HS-27A (cell line): ENCODE measurements around the gene PRDM16.

Experiments used
- DNase-seq: peaks from one replicate; pipeline ENCODE4 v3.0.0-alpha.2; 2012; ENCODE audit warnings: low read depth, missing footprints

Gene PRDM16

GRCh38 chr1:3373700-3374405 lies 304.9 kb downstream of the PRDM16 start:
- DNase-seq = no peak

- DNase-seq = no peak
Measured at GRCh38 chr1:3375245-3375644, 306.2 kb downstream of the PRDM16 start.

DNA sequence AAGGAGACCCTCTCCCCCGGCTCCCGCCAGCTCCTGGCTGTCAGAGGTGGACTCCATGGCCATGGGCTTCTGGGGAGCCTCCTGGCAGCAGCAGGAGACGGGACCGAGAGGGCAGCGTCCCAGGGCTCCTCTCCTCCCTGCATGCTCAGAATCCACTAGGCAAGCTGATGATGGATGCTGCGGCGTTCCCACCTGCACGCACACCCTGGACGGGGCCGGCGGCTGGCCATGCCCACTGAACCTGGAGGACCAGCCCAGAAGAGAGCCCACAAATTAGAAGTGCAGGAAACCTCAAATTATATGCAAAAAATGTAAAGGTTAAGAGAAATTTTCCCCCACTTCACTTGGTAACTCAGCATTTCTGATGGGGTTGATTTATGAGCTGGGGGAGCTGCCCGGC lies 308.2 kb downstream of the PRDM16 start:
- DNase-seq = no peak

GRCh38 chr1:3377604-3378279 lies 308.7 kb downstream of the PRDM16 start:
- DNase-seq = no peak

- no peak for DNase-seq
Measured at GRCh38 chr1:3378411-3379208, 309.6 kb downstream of the PRDM16 start.

DNA sequence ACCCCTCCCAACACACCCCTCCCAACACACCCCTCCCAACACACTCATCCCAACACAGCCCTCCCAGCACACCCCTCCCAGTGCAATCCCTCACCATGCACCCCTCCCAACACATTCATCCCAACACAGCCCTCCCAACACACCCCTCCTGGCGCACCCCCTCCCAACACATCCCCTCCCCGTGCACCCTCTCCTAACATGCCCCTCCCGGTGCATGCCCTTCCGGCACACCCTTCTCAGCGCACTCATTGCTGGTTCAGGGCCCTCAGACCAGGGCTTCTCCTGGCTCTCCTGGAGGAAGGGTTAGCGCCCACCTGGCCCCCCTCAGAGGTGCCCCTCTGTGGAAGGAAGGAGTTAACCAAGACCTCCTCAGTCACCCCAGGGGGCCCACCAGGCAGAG lies 310.9 kb downstream of the PRDM16 start:
- DNase-seq = no peak

DNA sequence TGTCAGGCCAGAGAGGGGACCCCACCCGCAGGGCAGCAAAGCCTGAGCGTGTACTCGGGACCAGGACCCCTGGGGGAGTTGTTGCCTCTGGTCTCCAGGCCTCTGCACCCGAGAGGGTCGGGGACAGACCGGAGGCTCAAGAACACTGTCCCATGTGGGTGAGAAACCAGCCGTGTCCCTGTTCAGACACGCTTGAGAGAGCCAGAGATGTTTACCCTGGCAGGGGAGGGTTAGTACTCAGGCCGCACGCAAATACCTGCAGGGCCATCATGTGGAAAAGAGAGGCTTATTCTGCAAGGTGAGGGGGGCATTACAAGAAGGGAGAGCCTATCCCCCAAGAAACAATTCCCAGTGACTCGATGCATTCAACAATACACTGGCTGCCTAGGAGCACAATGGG lies 311.5 kb downstream of the PRDM16 start:
- DNase-seq = no peak

DNA sequence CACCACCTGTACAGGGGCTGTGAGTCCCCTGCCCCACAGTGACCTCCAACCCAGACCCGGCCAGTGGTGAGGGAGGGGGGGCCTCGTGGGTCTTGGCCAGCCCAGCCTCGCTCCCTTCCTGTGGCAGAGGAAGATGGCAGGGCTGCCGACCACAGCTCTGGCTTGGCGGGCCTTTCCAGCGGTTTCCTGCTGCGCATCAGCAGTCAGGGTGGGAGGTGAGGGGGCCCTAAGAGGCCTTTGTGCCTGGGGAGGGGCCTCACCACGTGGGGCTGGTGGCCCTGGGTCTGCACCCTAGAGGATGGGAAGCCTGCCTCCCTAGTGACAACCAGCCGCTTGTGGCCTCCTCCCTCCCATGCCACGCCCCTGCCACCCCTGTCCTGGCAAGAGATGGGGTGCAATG lies 312.9 kb downstream of the PRDM16 start:
- no peak for DNase-seq

DNA sequence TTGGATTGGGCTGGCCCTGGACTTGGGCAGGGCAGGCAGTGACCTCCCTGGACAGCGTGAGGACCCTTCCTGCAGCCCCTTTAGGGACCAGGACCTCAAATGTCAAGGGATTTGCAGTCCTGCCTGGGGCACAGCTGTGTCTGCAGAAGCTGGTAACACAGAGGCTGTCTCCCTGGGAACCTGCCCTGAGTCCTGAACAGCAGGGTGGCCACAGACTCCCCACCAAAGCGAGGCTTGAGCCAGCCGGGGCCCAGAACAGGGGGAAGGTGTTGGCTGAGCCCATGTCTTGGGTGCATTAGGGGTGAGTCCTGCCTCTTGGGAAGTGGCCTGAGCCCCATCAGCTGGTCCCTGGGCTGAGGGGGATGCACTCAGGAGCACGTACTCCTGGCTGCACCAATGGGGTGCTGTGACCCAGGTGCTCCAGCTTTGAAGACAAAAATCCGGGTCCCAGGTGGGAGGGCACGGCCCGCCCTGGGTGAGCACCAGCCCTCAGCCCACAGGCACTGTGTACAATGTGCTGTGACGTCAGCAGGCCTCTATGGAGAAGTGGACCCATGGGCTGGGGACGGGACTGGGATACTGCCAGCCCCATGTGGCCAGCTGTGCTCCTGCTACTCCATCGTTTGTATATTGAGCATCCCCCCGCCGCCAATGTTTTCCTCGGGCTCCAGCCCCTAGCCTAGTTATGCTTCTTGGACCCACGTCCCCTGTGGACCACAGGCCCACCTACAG lies 313.5 kb downstream of the PRDM16 start:
- DNase-seq = no peak

DNA sequence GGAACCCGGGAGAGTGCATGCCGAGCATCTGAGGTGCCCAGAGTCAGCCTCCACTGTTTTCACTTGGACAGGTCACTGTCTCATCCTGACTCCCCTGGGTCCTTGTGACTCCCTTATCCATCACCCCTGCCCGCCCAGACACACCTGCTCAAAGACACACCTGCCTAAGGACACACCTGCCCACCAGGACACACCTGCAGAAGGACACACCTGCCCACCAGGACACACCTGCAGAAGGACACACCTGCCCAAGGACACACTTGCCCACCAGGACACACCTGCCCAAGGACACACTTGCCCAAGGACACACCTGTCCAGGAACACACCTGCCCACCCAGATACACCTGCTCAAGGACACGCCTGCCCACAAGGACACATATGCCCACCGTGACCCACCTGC lies 314.7 kb downstream of the PRDM16 start:
- DNase-seq = no peak

DNA sequence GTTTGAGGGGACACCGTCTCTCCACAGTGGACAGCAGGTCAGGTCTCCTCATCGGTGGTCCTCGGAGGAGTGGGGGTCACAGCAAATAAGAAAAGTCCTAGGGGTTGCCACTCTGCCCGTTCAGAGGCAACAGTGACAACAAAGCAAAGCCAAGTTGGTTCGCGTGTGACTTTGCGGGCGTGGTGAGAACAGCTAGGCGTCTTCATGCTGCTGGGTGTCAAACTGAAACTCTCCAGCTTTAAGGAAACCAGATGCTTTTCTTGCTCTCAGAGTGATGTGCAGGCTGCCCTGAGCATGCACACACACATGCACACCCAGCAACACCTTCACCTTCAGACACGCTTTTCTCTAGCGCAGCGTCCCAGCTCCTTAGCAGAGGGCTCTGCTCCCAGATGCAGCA lies 315.4 kb downstream of the PRDM16 start:
- DNase-seq = no peak

- no peak for DNase-seq
Measured at GRCh38 chr1:3386205-3387002, 317.4 kb downstream of the PRDM16 start.

- no peak for DNase-seq
Measured at GRCh38 chr1:3387401-3387800, 318.4 kb downstream of the PRDM16 start.

DNA sequence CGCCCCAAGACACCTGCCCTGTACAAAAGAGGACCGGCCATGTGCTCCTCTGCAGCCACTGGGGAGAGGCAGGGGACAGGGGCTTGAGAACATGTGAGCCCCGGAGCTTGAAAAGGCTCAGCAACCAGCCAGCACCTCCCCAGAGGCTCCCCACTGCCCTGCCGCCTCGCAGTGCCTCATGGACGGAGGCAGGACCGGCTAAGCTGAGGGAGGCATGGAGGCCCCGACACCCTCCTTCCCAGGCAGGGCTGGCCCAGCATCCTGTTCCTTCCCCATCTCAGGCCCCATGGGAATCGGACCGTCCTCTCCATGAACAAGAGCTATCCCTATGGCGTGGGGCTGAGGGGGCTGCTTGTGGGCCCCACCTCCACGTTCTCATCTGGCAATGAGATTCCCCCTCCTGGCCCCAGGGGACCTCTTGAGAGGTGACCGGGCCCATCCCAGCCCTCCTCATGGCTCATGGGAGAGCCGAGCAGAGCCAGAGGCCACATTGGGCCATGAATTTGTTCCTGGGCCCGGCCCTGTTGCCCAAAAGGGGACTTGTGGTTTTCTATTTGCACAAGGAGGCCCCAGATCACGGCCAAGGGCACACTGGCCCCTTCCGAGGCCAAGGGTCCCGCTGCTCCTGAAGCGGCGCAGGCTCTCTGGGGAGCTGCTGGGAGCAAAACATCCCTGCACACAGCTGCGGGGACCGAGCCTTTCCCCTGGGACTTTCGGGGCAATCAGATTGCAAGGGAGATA lies 320.3 kb downstream of the PRDM16 start:
- DNase-seq = no peak

DNA sequence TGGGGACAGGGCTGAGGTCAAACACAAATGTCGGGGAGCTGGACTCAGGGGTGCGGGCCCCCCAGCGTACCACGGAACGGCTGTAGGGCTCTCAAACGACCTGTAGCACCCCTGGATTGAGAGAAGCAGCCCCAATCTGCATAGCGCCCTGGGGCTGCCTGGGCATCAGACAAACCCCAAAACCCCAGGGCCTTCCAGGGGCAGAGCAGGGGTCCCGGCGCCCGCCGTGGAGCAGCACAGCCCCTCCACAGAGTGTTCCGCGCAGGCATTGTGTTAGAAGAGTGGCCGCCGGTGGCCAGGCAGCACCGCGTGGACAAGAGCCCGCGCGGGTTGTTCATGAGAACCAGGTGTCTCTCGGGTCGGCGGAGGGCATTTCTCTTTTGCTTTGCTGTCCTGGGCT lies 321.3 kb downstream of the PRDM16 start:
- no peak for DNase-seq

- DNase-seq = no peak
Measured at GRCh38 chr1:3391711-3392110, 322.7 kb downstream of the PRDM16 start.

GRCh38 chr1:3393024-3393986 lies 324.3 kb downstream of the PRDM16 start:
- DNase-seq = no peak

- no peak for DNase-seq
Measured at GRCh38 chr1:3393987-3394920, 325.3 kb downstream of the PRDM16 start.

DNA sequence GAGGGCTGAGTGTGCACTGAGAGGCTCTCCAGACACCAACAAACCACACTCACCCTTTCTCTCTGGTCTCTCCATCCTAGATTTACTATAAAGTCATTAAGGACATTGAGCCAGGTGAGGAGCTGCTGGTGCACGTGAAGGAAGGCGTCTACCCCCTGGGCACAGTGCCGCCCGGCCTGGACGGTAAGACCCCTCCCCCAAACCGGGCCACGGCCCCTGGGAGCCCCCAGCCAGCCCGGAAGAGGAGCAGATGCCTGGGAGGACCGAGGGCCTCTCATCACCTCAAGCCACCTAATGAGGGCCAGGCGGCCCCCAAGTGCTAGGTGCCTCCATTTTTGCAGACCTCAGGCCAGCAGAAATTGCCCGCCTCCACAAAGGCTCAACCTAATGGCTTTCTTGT lies 327.4 kb downstream of the PRDM16 start:
- no peak for DNase-seq
